ENCODE results near the gene PRKG1. TPM values are rescaled to one million over a fixed set of nuclear protein-coding genes. Genes with fewer than 3 reads are reported as not detected.

The PRKG1 gene
- polyA plus RNA-seq, 3 donors = not detected

GRCh38 chr10:51156926-51157325 is 82.6 kb downstream of the PRKG1 start:
- Histone ChIP-seq H3K36me3 (replicated peaks in 1 of 2; ENCODE audit: control insufficient read depth in 1 of 2, insufficient read depth in 2 of 2, low read length in 2 of 2) (no peaks in the 10 kb centered on the region), H3K4me1 (ENCODE audit: control insufficient read depth in 1 of 2, insufficient read depth in 2 of 2, low read length in 2 of 2) (no peaks in the 10 kb centered on the region), H3K9me3 (replicated peaks in 1 of 2; ENCODE audit: control insufficient read depth in 1 of 2, insufficient read depth in 1 of 2, low read length in 2 of 2) (no peaks in the 10 kb centered on the region), H3K4me3 (replicated peaks in 1 of 3; ENCODE audit: low read depth in 2 of 3, low read length in 3 of 3) (no peak overlapping the region), H3K9ac (ENCODE audit: insufficient read depth, low read length, poor library complexity, severe bottlenecking) (no peak overlapping the region), H4K20me1 (ENCODE audit: insufficient read depth, low read length) (no peaks in the 10 kb centered on the region), H3K27ac (ENCODE audit: low read depth in 1 of 2, low read length in 2 of 2) (no peak overlapping the region), H3K27me3 (ENCODE audit: control insufficient read depth in 2 of 2, insufficient read depth in 2 of 2, low read length in 2 of 2) (no peaks in the 10 kb centered on the region), H2AFZ (ENCODE audit: insufficient read depth, low read depth, low read length, poor library complexity, severe bottlenecking) (no peak overlapping the region), H3K79me2 (ENCODE audit: insufficient read depth, low read length) (no peaks in the 10 kb centered on the region), H3K4me2 (replicated peaks; ENCODE audit: extremely low read depth, low read length, poor library complexity, severe bottlenecking) (no peak overlapping the region)
- WGBS (ENCODE audit: insufficient coverage) = no CpG with 5 or more reads among the region's 4 CpGs
- DNase-seq = no peak
- intact Hi-C loops (cut with micrococcal nuclease) = no loop called here
- TF ChIP-seq CTCF (IDR thresholded peaks at IDR 0.05) = no peak
- Mint-ChIP-seq H3K36me3 (no peaks in the 10 kb centered on the region), H3K27ac (no peak overlapping the region), H3K4me1 (no peaks in the 10 kb centered on the region), H3K9me3 (no peaks in the 10 kb centered on the region), H3K4me3 (no peak overlapping the region), H3K27me3 (ENCODE audit: low read depth in 3 of 3) (no peaks in the 10 kb centered on the region)

GRCh38 chr10:51158832-51159231 is 84.5 kb downstream of the PRKG1 start:
- Mint-ChIP-seq H3K27ac (no peak overlapping the region), H3K9me3 (peaks cover 0 to 6% (median 3%) of the 10 kb centered on the region in 7 donors), H3K4me3 (no peak overlapping the region), H3K36me3 (no peaks in the 10 kb centered on the region), H3K27me3 (ENCODE audit: low read depth in 3 of 3) (no peaks in the 10 kb centered on the region), H3K4me1 (no peaks in the 10 kb centered on the region)
- intact Hi-C loops (cut with micrococcal nuclease) = no loop called here
- Histone ChIP-seq H3K4me3 (replicated peaks in 1 of 3; ENCODE audit: low read depth in 2 of 3, low read length in 3 of 3) (no peak overlapping the region), H3K4me2 (replicated peaks; ENCODE audit: extremely low read depth, low read length, poor library complexity, severe bottlenecking) (no peak overlapping the region), H3K4me1 (ENCODE audit: control insufficient read depth in 1 of 2, insufficient read depth in 2 of 2, low read length in 2 of 2) (no peaks in the 10 kb centered on the region), H3K27me3 (ENCODE audit: control insufficient read depth in 2 of 2, insufficient read depth in 2 of 2, low read length in 2 of 2) (no peaks in the 10 kb centered on the region), H3K27ac (ENCODE audit: low read depth in 1 of 2, low read length in 2 of 2) (no peak overlapping the region), H3K79me2 (ENCODE audit: insufficient read depth, low read length) (no peaks in the 10 kb centered on the region), H3K9me3 (replicated peaks in 1 of 2; ENCODE audit: control insufficient read depth in 1 of 2, insufficient read depth in 1 of 2, low read length in 2 of 2) (peaks cover 0 to 3% of the 10 kb centered on the region in 2 donors), H3K9ac (ENCODE audit: insufficient read depth, low read length, poor library complexity, severe bottlenecking) (no peak overlapping the region), H3K36me3 (replicated peaks in 1 of 2; ENCODE audit: control insufficient read depth in 1 of 2, insufficient read depth in 2 of 2, low read length in 2 of 2) (no peaks in the 10 kb centered on the region), H2AFZ (ENCODE audit: insufficient read depth, low read depth, low read length, poor library complexity, severe bottlenecking) (no peak overlapping the region), H4K20me1 (ENCODE audit: insufficient read depth, low read length) (no peaks in the 10 kb centered on the region)
- DNase-seq = no peak
- WGBS (ENCODE audit: insufficient coverage) = no CpG with 5 or more reads among the region's 3 CpGs
- TF ChIP-seq CTCF (IDR thresholded peaks at IDR 0.05) = no peak
